Stimulated activated CD8-positive, alpha-beta memory T cell treated with anti-CD3 and anti-CD28 coated beads, Interleukin-4, amount 100 ng/mL, for 24 hours (primary cell): Measurements from ENCODE around the gene FGF10.

ENCODE experiments used
- DNase-seq: peaks from one replicate; pipeline ENCODE4 v3.0.0-alpha.2; 2020; ENCODE audit warnings: low read depth

The FGF10 gene

DNA sequence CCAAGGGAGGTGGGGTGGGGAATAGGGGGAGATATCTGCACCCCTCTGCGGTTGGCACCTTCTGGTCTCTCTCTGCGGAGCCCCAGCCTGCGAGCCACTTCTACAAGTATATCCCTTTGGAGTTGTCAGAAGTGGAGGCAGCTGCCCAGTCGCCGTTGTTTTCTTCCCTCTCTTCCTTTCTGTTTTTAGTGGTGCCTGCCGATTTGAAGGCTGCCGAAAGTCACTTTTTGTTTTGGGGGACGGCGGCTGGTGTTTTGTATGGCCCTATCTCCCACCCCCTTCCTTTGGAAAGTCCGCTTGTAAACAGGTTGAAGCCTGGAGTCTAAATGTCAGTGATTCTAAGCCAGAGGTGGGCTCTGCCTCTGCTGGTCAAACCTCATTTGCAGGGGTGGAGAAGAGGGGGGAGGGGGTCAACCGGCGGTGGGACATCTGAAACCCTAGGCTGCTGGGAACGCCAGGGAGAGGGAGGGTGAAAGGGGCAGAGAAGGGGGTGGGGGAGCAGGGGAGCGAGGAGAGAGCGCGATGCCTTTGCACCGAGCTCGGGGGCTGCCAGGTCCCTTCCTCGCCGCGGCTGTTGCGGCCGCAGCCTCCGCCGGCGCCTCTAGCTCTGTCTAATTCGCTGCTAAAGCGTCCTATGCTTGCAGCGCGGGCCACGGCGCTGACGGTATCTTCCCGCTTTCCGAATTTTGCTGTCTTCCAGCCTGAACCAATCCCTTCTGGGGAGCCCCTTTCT lies at the start of gene FGF10:
Gene FGF10 (minus strand): TSS at position 331 of the 733 bp plus-strand sequence. CDS start 738 bp downstream, outside the sequence.
- DNase-seq = no peak

DNA sequence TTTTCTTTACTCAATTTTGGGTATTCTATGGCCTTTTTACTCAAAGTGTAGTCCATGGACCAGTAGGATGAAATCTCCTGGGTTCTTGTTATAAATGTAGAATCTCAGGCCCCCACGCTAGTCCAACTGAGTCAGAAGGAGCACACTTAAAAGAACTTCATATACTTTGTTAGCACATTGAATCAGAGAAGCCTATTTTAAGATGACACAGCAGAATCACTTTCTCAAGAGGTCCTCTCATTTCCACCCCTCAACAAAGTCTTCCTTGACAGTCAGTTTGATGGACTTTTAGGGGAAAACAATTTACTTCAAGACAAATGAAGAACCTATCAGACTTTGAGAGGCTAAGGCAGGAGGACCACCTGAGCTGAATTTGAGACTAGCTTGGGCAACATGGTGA lies 37.7 kb upstream of the FGF10 start:
- DNase-seq = no peak

DNA sequence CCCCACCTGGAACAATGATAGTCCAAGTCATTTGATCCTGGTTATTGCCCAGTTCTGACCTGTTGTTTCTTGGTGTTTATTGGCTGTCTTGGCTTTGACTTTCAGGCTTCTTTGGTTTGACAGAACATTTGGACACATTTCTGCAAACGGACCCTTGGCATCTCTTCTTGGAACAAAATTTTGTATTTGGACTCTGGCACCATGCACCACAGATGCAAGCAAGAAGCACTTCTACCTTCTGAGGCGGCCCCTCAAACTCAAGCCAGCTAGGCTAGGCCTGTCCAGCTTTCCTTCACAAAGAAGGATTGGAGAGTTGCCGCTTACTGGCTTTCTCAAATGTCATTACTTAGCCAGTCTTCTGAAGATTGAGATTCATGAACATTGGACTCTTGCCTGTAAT lies 23.1 kb upstream of the FGF10 start:
- no peak for DNase-seq

DNA sequence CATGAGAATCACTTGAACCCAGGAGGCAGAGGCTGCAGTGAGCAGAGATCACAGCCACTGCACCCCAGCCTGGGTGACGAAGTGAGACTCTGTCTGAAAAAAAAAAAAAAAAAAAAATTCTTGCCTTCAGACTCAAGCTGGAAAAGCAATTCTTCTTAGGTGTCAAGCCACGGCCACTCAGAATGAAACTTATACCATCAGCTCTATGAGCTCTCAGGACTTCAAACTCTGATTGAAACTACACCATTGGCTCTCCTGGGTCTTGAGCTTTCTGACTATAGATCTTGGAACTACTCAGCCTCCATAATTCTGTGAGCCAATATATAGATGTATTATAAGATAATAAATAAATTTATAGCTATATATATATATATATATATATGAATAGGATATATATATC lies 12.9 kb upstream of the FGF10 start:
- DNase-seq = no peak

DNA sequence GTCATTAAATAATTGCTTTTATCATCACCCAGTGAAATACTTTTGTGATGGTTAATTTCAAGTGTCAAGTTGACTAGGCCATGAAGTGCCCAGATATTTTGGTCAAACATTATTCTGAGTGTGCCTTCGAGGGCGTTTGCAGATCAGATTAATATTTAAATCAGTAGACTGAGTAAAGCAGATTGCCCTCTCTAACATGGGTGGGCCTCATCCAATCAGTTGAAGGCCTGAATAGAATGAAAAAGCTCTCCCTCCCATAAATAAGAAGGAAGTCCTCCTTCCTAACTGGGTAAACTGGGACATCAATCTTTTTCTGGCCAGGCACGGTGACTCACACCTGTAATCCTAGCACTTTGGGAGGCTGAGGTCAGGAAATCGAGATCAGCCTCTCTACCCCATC lies 12.4 kb upstream of the FGF10 start:
- no peak for DNase-seq

DNA sequence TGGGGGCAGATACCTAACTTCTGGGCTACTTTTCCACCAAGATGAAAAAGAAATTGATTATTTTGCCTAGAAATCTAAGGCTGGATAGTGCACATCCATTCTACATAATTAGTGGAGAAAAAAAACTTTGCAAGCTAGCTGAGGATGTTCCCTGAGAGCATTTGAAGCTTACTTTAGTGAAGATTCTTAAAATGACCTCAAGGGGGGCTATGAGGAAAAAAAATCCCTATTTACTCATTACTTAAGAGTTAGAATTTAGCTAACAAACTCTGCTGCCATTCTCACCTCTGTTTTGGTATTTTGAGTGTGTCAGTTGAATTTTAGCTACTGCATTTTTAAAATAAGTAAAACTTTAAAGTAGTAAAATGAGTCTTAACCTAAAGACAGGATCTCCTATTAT lies 9.2 kb upstream of the FGF10 start:
- DNase-seq = no peak

DNA sequence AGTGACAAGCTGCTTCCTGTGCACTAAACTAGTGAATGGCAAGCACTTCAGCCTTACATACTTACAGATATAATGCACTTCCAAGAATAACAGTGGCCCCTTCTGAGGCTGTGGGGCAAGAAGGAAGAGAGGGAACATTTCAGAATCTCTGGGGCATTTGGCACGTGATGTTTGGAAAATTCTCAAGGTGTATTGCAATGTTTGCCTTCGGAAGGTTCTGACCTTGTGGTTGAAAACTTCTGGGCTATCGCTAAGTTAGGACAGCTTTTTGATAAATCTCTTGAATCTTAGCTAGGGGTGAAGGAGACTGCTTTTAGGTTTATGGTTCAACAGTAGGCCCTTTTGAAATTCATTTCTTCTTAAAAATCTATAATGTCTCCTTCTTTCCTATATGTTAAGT lies 7.1 kb upstream of the FGF10 start:
- no peak for DNase-seq

DNA sequence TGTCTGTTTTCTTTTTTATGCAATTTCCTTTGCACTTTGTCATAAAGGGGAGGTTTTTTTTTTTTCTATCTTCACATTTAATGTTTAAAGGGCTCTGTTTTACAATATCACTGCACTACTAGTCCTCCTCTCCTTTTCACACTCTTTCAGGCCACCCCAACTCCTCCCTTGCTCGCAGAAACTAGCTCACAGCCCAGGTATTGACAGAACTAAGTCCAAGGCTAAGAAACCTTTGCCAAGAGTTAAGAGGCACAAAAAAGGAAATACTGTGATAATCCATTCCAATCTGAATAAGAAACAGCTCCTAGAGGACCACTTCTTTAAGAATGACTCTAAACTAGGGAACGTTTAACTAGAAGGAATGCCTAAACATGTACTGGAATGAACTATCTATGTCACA lies 1.1 kb upstream of the FGF10 start:
- DNase-seq = no peak

DNA sequence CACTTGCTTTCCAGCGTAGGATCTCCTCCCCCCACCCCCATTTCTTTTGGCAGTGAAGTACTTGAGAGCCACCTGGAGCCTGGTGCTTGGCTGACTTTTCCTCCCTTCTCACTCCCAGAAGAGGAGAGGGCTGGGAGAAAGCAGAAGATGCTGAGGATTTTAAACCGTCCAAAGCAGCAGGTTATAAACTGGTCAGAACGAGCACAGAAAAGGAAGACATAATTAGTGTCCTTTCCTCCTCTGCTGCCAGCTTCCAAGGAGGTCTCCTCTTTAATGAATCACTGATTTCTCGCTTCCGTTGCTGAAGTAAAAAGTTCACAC lies 563 bp upstream of the FGF10 start:
- no peak for DNase-seq

DNA sequence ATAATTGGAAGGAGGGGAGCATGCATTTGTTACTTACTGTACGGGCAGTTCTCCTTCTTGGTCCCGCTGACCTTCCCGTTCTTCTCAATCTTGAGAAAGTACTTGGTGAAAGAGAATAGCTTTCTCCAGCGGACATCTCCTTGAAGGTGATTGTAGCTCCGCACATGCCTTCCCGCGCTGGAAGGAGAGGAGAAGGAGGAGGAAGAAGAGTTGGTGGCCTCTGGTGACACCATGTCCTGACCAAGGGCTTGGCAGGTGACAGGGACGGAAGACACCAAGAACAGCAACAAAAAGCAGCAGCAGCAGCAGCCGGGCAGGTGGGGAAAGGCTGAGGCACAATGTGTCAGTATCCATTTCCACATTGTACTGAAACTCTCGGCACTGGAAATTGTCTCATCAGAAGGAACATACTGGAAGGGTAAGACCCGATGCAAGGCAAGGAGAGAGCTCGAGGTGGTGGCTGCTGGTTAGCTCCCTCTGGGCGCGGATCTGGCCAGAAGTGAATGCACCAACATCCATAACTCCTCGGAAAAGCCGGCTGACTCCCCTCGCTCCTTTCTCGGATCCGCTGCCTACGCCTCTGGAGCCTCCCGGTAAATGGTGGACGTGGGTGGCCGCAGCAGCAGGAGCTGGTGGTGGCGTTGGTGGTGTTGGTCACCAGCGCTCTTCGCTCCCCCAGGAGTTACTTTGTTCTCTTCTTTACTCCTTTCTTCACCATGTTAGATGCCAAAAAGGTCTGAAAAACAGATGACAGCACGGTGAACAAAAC lies 715 bp downstream of the FGF10 start:
- no peak for DNase-seq

DNA sequence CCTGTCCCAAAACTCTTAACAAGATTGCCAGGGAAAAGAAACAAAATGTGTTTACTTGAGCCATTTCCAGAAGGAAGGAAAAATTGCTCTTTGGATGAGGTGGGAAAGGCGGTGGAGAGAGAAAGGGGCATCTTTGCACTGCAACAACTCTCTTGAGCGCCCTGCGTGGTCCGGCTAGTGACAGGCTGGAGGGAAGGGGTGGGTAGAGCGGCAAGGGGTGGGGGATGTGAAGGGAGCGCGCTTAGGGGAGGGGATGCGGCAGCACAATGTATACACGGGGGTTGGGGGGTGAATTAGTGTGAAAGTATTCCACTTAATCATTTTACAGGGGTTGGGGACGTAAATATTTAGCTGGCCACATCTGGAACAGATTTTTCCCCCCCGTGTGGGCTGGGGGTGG lies 1.3 kb downstream of the FGF10 start:
- no peak for DNase-seq

DNA sequence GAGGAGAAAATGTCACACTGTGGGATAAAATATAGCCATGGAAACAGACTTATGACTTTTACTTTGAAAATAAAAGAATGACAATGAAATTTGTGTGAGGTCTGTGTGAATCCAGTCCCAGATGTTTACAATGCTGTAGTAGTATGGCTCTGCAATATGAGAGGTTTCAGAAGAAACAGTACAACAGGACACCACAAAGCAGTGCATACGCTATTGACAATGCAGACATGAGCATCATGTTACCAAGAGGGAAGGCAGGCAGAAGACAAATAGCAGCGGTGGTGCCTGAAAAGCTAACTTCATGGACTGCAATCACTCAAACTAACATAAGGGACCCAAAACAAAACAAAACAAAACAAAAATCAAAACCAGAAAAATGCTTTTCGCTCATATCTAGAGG lies 1.8 kb downstream of the FGF10 start:
- no peak for DNase-seq

DNA sequence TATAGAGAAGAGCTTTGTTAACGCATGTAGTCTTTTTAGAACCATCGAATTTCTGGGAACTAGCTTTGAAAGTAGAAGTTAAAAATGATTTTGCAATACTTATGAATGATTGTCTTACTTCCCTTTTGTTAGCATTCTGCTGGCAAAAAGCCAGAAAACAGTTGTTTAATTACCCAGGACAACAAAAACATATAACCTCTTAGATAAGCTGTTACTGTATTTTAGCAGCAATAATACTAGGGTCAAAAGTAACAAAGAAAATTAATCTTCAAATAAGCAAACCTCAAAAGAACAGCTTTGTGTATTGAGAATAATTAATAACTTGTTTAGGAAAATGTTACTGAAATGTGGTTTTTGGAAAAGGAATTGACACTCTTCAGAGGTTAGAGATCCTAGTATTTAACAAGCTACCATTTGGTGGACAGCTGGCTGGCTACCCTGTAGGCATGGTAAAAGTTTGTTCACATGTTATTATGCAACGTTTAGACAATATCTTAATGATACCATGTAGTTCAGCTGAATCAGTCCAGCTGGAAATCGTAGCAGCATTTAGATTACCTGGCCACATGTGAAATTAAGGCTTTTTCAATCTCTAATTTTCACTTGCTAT lies 3.8 kb downstream of the FGF10 start:
- no peak for DNase-seq

DNA sequence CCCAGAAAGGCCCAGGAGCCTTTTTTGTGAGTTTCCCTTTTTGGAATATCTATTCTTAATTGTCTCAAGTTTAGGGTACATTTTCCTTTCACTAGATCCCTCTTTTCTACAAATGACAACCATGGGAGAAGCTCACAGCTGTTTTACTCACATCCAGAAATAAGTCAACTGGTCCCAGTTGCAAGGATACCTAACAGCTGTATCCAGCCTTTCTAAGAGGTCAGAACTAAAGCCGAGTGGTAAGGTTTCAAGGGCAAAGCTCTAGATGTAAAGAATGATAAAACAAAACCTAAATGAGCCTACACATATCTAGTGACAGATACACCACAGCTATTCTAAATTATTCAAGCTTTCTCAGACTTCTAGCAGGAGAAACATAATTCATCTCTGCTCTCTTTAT lies 4.4 kb downstream of the FGF10 start:
- no peak for DNase-seq

DNA sequence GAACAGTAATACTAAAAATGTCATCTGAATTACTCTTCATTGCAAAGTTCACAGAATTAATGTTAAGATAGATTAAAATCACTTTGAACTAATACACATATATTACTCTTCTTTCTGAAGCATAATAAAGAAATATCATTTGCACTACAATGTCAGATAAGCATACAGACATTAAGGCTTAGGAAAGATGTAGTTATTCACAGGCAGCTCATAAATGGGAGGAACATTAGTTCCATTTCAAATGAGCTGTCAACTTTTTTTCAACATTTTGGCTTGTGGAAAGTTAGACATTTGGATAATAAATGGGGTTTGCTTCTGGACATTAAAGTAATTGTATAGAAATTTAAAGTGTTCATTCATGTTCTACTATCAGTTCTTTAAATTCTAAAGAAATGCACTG lies 6.3 kb downstream of the FGF10 start:
- no peak for DNase-seq

DNA sequence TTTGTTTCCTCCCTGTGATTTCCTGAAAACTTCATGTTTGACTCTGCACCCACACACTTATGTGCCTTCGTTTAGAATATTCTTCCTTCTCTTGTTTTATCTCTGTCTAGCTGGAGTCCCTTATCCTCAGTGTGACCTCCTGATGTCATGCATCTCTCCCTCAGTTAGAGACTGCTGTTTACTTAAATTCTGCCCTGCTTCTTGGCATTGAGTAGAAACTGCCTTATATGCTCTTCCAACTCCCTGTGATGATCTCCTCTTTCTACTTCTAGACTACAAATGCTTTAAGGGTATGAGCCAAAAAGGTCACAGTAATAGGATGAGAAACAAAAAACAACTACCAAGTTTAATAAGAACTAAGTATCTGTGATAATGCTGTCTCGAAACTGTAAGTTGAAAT lies 12.2 kb downstream of the FGF10 start:
- DNase-seq = no peak

DNA sequence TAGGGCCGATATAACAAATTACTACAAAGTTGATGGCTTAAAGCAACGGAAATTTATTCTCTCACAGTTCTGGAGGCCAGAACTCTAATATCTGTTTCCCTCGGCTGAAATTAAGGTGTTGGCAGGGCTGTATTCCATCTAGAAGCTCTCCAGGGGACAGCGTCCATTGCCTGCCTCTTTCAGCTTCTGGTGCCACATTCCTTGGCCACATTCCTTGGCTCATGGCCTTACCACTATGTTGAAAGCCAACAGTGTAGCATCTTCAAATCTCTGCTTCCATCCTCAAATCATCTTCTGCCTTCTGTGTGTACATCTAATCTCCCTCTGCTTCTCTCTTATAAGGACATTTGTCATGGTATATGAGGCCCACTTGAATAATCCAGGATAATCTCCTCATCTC lies 17.2 kb downstream of the FGF10 start:
- no peak for DNase-seq

DNA sequence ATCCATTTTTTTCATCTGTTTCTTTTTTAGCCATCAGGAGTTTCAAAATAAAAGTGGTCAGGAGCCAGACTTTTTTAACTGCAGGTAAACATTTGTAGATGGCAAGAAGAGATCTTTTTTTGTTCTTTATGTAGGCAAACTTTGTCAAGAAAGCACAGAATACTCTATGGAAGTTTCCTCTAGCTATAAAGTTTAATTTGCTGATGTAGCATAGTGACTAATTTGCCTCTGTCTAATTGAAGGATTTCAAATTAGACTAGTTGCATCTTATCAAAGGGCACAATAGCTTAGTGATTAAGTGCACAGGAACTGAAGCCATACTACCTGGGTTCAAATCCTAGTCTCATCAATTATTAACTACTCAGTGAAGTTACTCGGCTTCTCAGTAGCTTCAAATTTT lies 22.0 kb downstream of the FGF10 start:
- no peak for DNase-seq

DNA sequence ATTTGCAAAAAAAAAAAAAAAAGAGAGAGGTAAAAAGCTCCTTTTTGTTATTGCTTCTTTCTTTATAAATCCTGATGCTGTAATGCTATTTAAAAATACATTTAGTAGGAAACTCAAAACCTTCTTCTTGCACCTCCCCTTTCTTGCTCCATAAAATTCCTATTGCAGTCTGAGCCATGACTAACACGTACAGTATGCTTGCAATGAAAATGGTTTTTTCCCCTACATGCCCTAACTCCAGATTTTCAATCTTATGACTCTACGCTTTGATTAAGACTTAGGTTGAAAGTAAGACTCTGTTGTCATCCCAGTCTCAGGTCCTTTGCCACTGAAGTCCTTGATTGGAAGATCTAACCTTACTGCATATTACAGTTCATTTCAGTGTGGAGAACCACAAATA lies 23.9 kb downstream of the FGF10 start:
- no peak for DNase-seq

DNA sequence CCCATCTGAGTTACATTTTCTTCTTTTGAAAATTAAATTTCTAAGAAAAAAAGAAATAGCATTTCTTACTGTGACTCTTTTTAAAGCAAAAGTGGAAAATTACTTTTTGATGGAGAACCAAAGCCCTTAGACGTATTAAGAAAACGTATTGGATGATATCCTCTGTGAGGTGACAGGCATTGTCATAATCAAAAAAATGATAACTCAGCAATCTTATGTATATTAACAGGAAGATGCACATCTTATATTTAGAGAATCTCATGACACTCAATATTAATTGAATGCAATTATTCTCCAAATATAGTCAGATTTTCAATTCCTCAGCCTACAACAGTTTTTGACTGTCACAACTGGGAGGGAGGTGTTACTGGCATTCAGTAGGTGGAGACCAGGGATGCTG lies 25.1 kb downstream of the FGF10 start:
- DNase-seq = no peak

DNA sequence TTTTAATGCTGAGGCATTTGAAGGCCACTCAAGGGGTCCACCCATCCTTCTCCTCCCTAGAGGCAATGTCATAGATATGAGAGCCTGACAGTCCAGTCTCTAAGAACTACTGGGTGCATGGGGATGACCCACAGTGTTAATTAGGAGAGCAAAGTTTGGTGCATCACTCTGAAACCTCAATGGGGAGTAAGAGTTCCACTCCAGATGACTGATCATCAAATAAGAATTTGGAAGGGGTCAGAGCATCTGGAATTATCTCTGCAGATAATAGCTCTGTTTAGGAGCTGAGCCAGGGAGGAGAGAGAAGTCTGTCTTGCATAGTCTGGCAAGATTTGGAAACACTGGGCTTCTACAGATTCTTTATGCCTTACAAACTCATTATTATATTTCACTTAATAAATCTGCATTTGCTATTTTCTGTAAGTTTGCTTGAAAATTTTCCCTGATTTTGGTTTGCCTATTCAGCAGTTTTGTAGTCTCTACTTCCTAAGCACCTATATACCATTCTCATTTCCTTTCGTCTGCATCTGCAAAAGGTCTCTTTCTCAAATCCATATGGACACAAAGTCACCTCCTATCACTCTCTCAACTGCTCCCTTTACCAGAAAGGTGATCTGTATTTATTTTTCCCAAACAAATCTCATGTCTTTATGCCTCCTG lies 27.7 kb downstream of the FGF10 start:
- DNase-seq = no peak

DNA sequence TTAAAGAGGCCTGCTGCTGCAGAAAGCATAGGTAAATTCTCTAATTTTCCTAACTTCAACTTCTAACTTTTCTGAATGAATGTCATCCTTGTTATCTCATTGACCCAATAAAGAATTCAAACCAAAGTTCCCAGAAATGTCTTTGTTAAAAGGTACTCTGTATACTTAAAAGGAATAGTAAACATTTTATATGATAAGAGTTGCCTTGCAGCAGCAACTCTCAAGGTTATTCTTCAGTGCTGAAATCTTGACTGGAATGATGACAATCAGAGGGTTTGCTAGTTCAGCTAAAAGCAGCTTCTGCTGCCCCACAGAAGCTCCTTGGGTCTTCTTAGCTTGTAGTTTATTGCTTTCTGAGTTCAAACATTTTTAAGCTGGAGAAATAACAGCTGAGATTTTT lies 28.3 kb downstream of the FGF10 start:
- no peak for DNase-seq

DNA sequence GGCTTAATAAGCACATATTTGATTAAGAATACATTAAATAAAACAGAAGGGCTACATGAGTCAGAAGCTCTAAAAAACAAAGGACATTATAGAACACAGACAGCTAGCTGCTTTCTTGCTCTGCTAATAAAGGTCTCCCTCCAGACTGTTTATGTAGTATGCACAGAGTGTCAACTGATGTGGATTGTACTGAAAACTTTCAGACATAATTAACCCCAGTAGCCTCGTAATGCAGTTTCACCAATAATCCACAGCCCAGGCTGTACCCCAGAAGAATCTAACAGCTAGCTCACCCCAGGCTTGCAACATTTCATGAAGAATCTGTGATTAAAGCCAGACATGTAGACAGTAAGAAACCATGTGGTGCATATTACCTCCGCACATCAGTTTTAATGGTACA lies 30.8 kb downstream of the FGF10 start:
- no peak for DNase-seq
